Left lung (tissue), 10 donors: ENCODE results near the gene GARNL3. TPM values are rescaled to one million over a fixed set of nuclear protein-coding genes. Genes with fewer than 3 reads are reported as not detected.

Experiments
- ATAC-seq: fragments of 200-7000 bp; cut with Tn5 transposase; one replicate; pipeline ENCODE4 v1.9.1; 2020; ENCODE audit warnings: moderate library complexity
- DNase-seq, 4 donors: peaks; one replicate each; pipeline ENCODE4 v3.0.0-alpha.2; 2013 to 2020
- H3K27ac ChIP-seq, 2 donors: fragments of 200-600 bp; sonication (generic) in 1 of 2; one replicate each; pipeline versions ENCODE4 v1.5.0 to v1.8.0; 2020 to 2021
- H3K27me3 ChIP-seq, 2 donors: fragments of 200-600 bp; sonication (generic) in 1 of 2; one replicate each; pipeline versions ENCODE4 v1.5.0 to v1.8.0; 2020 to 2021
- H3K36me3 ChIP-seq, 2 donors: fragments of 200-600 bp; sonication (generic) in 1 of 2; one replicate each; pipeline versions ENCODE4 v1.5.0 to v1.8.0; 2020 to 2021
- H3K4me1 ChIP-seq, 2 donors: fragments of 200-600 bp; one replicate each; pipeline ENCODE4 v1.8.0; 2021
- H3K4me3 ChIP-seq, 2 donors: fragments of 200-600 bp; sonication (generic) in 1 of 2; one replicate each; pipeline versions ENCODE4 v1.5.0 to v1.8.0; 2020 to 2021; ENCODE audit warnings: mild to moderate bottlenecking in 1 of 2
- H3K9me3 ChIP-seq, 2 donors: fragments of 200-600 bp; sonication (generic) in 1 of 2; one replicate each; pipeline versions ENCODE4 v1.5.0 to v1.8.0; 2020 to 2021
- intact Hi-C, 2 donors: fragments of 100-400 bp; cut with DNase I; formaldehyde crosslinking; loops; one replicate each; pipeline versions ENCODE4 v1.11.2 to v1.14.2; 2022
- polyA plus RNA-seq, 6 donors: library from polyadenylated mRNA; unstranded; fragments of 120-200 nt; gene quantifications; one replicate each; pipeline ENCODE4 v1.2.1, GENCODE V29; 2013; ENCODE audit not compliant: insufficient read length in 6 of 6
- total RNA-seq, 2 donors: library from RNA; stranded (reverse); fragmentation: NEBNext Ultra II Directional; extraction: Animal tissue kit (Norgen Biotek cat#: 25700); gene quantifications; one replicate each; pipeline ENCODE4 v1.2.1, GENCODE V29; 2021
- TF ChIP-seq, protein P1 (sequence below), 2 donors: fragments of 200-600 bp; sonication (generic) in 1 of 2; IDR thresholded peaks; one replicate each; pipeline versions ENCODE4 v1.5.0 to v1.8.0; 2021; ENCODE audit warnings: antibody characterized with exemption in 2 of 2
- donor health status: DM: no; HTN: yes; CAD: no.
- donor health status: DM: no; HTN: no; CAD: no.

Gene GARNL3
- total and polyA plus RNA-seq, 8 donors: 7.4 to 40.4 (median 37.7) TPM

DNA sequence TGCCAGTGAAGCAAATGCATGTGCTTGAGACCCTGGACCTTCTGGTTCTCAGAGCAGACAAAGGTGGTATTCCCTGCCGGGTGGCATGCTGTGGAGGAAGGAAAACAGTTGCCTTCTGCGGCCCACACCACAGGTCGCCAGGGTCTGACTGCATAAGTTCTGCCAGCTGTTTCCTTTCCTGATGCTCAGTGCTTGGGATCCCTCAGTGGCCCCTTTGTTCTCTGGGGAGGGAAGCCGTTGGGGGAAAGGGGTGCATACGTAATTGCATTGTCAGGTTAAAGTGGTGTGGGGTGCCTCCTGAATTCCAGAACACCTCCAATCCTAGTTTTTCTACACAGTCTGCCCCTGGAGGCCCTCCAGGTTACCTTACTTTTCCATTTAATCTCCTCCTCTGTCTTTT lies 89.3 kb downstream of the GARNL3 start:
- TF ChIP-seq, protein P1, sequence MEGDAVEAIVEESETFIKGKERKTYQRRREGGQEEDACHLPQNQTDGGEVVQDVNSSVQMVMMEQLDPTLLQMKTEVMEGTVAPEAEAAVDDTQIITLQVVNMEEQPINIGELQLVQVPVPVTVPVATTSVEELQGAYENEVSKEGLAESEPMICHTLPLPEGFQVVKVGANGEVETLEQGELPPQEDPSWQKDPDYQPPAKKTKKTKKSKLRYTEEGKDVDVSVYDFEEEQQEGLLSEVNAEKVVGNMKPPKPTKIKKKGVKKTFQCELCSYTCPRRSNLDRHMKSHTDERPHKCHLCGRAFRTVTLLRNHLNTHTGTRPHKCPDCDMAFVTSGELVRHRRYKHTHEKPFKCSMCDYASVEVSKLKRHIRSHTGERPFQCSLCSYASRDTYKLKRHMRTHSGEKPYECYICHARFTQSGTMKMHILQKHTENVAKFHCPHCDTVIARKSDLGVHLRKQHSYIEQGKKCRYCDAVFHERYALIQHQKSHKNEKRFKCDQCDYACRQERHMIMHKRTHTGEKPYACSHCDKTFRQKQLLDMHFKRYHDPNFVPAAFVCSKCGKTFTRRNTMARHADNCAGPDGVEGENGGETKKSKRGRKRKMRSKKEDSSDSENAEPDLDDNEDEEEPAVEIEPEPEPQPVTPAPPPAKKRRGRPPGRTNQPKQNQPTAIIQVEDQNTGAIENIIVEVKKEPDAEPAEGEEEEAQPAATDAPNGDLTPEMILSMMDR (IDR thresholded peaks at IDR 0.05): no peak
- Histone ChIP-seq H3K9me3 (no peaks in the 10 kb centered on the region), H3K4me1 (no peaks in the 10 kb centered on the region), H3K27ac (no peak overlapping the region), H3K4me3 (no peak overlapping the region), H3K27me3 (no peaks in the 10 kb centered on the region), H3K36me3 (no peaks in the 10 kb centered on the region)
- DNase-seq (no peak), ATAC-seq (no peak)
- intact Hi-C loops: no loop called here

DNA sequence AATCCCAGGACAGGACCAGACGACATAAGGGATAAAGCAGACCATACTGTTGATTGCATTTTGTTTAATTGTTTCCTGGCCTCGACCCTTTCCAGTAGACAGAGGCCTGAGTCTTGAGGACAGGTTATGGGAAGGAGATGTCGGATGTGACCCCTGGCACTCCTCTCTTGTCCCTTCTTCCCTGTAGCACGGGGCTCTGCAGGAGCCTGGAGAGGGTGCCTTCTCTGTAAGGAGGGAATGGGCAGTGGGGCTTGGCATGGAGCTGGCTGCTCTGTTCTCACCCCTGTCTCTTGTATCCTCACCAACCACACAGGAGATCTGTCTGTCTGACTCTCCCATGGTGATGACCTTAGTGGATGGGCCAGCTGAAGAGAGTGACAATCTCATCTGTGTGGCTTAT lies 92.3 kb downstream of the GARNL3 start:
- H3K36me3 ChIP-seq: no peaks in the 10 kb centered on the region
- ATAC-seq: no peak
- no peak for DNase-seq
- H3K27ac ChIP-seq: no peak overlapping the region
- intact Hi-C loops: no loop called here
- no peaks in the 10 kb centered on the region for H3K27me3 ChIP-seq
- TF ChIP-seq, protein P1 (IDR thresholded peaks at IDR 0.05): no peak
- H3K4me3 ChIP-seq: no peak overlapping the region
- no peaks in the 10 kb centered on the region for H3K9me3 ChIP-seq
- no peaks in the 10 kb centered on the region for H3K4me1 ChIP-seq

DNA sequence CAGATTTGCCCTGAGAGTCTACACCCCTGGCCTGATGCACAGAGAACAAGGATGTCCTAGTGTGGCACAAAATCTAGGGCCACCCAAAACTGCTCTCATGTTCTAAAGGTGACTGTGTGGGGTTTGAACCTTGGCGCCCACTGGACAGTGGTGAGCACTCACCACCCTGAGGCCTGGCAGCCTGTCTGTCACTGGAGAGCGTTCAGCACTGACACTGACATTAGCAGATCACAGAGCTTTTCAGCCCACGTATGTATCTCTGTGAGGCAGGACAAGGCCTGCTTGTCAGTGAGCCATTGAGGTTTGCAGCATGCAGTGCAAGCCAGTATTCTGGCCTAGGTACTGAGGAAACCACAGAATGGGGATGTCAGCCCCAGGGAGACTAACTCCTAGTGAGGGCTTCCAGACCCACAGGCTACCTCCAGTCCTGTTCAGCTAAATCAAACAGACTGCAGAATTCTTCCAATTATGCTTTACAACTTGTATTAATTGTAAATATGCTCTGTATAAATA lies 93.5 kb downstream of the GARNL3 start:
- Histone ChIP-seq H3K27me3 (no peaks in the 10 kb centered on the region), H3K27ac (no peak overlapping the region), H3K4me1 (no peaks in the 10 kb centered on the region), H3K9me3 (no peaks in the 10 kb centered on the region), H3K4me3 (no peak overlapping the region), H3K36me3 (no peaks in the 10 kb centered on the region)
- intact Hi-C loops: no loop called here
- DNase-seq (no peak), ATAC-seq (no peak)
- TF ChIP-seq, protein P1 (IDR thresholded peaks at IDR 0.05): no peak

DNA sequence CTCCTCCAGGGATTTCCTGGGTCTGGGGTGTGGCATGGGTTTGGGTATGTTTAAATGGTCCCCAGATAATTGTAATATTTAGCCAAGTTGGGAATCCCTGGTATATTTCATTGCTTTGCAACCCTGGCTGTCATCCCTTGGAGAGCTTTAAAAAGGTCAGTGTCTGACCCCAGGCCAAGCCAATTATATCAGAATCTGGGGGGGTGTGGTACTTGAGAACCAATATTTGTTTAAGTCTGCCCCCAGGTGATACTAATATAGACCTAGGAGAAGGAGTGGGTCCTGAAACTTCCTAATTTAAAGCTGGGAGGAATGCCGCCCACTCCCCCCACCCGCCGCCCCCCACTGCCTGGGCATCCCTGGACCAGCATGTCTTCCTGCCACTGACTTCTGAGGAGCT lies 94.2 kb downstream of the GARNL3 start:
- H3K27ac ChIP-seq: no peak overlapping the region
- DNase-seq (no peak), ATAC-seq (no peak)
- H3K4me3 ChIP-seq: no peak overlapping the region
- TF ChIP-seq, protein P1 (IDR thresholded peaks at IDR 0.05): no peak
- H3K9me3 ChIP-seq: no peaks in the 10 kb centered on the region
- intact Hi-C loops: no loop called here
- H3K27me3 ChIP-seq: no peaks in the 10 kb centered on the region
- H3K36me3 ChIP-seq: no peaks in the 10 kb centered on the region
- H3K4me1 ChIP-seq: no peaks in the 10 kb centered on the region

DNA sequence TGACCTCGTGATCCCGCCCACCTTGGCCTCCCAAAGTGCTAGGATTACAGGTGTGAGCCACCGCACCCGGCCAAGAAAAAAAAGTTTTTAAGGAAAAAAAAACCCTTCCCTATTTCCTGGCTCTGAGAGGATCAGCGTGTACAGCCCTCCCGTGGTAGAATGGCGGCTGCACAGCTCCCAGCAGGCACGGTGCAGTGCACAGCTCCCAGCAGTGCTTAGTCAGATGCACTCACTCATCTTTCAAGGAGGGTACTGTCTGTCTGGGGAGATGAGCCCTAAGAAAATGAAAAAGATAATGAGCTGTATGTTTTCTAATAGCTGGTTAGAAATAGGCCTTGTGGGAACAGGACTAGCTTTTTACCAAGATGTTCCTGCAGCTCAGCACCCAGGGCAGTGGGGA lies 95.7 kb downstream of the GARNL3 start:
- Histone ChIP-seq H3K4me1 (no peaks in the 10 kb centered on the region), H3K4me3 (no peak overlapping the region), H3K27ac (no peak overlapping the region), H3K9me3 (no peaks in the 10 kb centered on the region), H3K36me3 (no peaks in the 10 kb centered on the region), H3K27me3 (no peaks in the 10 kb centered on the region)
- intact Hi-C loops: no loop called here
- DNase-seq (no peak), ATAC-seq (no peak)
- TF ChIP-seq, protein P1 (IDR thresholded peaks at IDR 0.05): no peak
